Uterus (tissue), 2 donors: ENCODE results near the gene FXYD6.

ENCODE experiments used
- POLR2A ChIP-seq, 2 donors: fragments of 450-650 bp; IDR thresholded peaks; one replicate each; pipeline ENCODE4 v1.6.1; 2016; ENCODE audit warnings: antibody characterized with exemption in 2 of 2, mild to moderate bottlenecking in 1 of 2, moderate library complexity in 1 of 2
- TF ChIP-seq, protein P1 (sequence below), 4 experiments: fragments of 200-600 bp in 2 of 4; fragments of 450-650 bp in 2 of 4; sonication (generic) in 2 of 4; IDR thresholded peaks; one replicate each; pipeline ENCODE4 v1.5.1; 2016 to 2019; ENCODE audit warnings: antibody characterized with exemption in 4 of 4, mild to moderate bottlenecking in 2 of 4, moderate library complexity in 1 of 4

DNA sequence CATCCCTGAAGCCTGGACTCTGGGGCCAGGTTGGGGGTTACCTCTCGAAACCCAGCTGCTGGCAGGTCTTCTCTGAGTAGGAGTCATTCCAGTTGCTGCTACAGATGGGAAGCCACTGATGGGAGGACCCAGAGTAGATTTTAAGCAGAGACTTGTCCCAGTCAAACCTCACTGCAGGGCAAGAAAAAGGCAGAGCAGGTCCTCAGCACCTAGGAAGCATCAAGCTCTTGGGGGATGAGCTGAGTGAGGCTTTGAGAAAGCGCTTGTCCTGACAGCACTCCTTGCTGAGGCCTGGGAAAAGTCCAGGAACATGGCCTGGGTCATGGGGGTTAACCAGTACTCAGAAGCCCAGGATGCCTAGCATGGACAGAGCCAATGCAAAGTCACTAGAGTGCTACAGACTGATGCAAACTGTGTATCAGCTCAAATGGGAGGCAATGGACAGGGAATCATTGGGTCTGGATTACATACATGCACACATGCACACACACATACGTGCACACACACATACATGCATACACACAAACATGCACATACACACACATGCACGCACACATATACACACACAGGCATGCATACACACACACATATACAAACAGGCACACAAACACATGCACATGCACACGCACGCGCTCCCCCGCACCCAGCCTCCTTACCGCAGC is 37.4 kb upstream of the FXYD6 start:
- TF ChIP-seq, protein P1, sequence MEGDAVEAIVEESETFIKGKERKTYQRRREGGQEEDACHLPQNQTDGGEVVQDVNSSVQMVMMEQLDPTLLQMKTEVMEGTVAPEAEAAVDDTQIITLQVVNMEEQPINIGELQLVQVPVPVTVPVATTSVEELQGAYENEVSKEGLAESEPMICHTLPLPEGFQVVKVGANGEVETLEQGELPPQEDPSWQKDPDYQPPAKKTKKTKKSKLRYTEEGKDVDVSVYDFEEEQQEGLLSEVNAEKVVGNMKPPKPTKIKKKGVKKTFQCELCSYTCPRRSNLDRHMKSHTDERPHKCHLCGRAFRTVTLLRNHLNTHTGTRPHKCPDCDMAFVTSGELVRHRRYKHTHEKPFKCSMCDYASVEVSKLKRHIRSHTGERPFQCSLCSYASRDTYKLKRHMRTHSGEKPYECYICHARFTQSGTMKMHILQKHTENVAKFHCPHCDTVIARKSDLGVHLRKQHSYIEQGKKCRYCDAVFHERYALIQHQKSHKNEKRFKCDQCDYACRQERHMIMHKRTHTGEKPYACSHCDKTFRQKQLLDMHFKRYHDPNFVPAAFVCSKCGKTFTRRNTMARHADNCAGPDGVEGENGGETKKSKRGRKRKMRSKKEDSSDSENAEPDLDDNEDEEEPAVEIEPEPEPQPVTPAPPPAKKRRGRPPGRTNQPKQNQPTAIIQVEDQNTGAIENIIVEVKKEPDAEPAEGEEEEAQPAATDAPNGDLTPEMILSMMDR (IDR thresholded peaks at IDR 0.05), result no peak
- no peak for TF ChIP-seq POLR2A (IDR thresholded peaks at IDR 0.05)
